Endothelial cell of umbilical vein (primary cell): Measurements from ENCODE around the gene RELCH.

Source experiments
- EZH2 ChIP-seq: IDR thresholded peaks from 2 replicates; pipeline ENCODE4 v1.6.1; 2012; ENCODE audit warnings: borderline replicate concordance, low read depth, mild to moderate bottlenecking, moderate library complexity, low read length, inconsistent platforms; ENCODE audit not compliant: severe bottlenecking
- FOS ChIP-seq: IDR thresholded peaks from 2 replicates; pipeline ENCODE4 v1.6.1; 2011; ENCODE audit warnings: mild to moderate bottlenecking, low read length, moderate library complexity, borderline replicate concordance; ENCODE audit not compliant: insufficient read depth
- GATA2 ChIP-seq: IDR thresholded peaks from 2 replicates; pipeline ENCODE4 v1.7.0; 2011; ENCODE audit warnings: low read depth, mild to moderate bottlenecking, moderate library complexity, mixed read lengths, low read length; ENCODE audit not compliant: insufficient read length, insufficient read depth
- JUN ChIP-seq: IDR thresholded peaks from 2 replicates; pipeline ENCODE4 v1.6.1; 2011; ENCODE audit warnings: borderline replicate concordance, low read depth; ENCODE audit not compliant: insufficient read length, insufficient read depth
- MAX ChIP-seq: IDR thresholded peaks from 2 replicates; pipeline ENCODE4 v1.6.1; 2011; ENCODE audit not compliant: insufficient read depth, insufficient read length
- MYC ChIP-seq: IDR thresholded peaks from one replicate; pipeline ENCODE4 v1.6.1; 2011; ENCODE audit warnings: mild to moderate bottlenecking, low read depth, low read length
- POLR2A ChIP-seq: IDR thresholded peaks from 2 replicates; pipeline ENCODE4 v1.6.1; 2012; ENCODE audit warnings: low read depth, mild to moderate bottlenecking, control low read depth, low read length
- POLR2AphosphoS5 ChIP-seq: IDR thresholded peaks from 2 replicates; pipeline ENCODE4 v1.6.1; 2012; ENCODE audit warnings: low read depth, mild to moderate bottlenecking, control low read depth, low read length, moderate library complexity; ENCODE audit not compliant: insufficient read depth
- TF ChIP-seq, protein P1 (sequence below), 2 donors: IDR thresholded peaks; 1 replicate in 1 of 2; 2 replicates in 1 of 2; pipeline ENCODE4 v1.5.1; 2011; ENCODE audit warnings: low read length in 2 of 2, mild to moderate bottlenecking in 2 of 2, moderate library complexity in 2 of 2, control low read depth in 1 of 2, inconsistent platforms in 1 of 2, low read depth in 1 of 2; ENCODE audit not compliant: insufficient read depth in 1 of 2; ENCODE audit errors: extremely low read depth in 1 of 2

- TF ChIP-seq, protein P1, sequence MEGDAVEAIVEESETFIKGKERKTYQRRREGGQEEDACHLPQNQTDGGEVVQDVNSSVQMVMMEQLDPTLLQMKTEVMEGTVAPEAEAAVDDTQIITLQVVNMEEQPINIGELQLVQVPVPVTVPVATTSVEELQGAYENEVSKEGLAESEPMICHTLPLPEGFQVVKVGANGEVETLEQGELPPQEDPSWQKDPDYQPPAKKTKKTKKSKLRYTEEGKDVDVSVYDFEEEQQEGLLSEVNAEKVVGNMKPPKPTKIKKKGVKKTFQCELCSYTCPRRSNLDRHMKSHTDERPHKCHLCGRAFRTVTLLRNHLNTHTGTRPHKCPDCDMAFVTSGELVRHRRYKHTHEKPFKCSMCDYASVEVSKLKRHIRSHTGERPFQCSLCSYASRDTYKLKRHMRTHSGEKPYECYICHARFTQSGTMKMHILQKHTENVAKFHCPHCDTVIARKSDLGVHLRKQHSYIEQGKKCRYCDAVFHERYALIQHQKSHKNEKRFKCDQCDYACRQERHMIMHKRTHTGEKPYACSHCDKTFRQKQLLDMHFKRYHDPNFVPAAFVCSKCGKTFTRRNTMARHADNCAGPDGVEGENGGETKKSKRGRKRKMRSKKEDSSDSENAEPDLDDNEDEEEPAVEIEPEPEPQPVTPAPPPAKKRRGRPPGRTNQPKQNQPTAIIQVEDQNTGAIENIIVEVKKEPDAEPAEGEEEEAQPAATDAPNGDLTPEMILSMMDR (IDR thresholded peaks at IDR 0.05; ENCODE audit: extremely low read depth in 1 of 2, insufficient read depth in 1 of 2, low read depth in 1 of 2, low read length in 2 of 2), result no peak
- TF ChIP-seq EZH2 (no peak), MAX (no peak), POLR2AphosphoS5 (no peak), POLR2A (no peak), MYC (no peak), JUN (no peak), GATA2 (no peak), FOS (no peak)
Measured at GRCh38 chr18:62196079-62196478, 9.0 kb downstream of the RELCH start.
